NCI-H1417 (cell line): Measurements from ENCODE around the gene TBC1D12.

ENCODE experiments used
- DNase-seq, 3 experiments: peaks; one replicate each; lab custom pipeline; 2025; lab: John Stamatoyannopoulos, UW

Gene TBC1D12

DNA sequence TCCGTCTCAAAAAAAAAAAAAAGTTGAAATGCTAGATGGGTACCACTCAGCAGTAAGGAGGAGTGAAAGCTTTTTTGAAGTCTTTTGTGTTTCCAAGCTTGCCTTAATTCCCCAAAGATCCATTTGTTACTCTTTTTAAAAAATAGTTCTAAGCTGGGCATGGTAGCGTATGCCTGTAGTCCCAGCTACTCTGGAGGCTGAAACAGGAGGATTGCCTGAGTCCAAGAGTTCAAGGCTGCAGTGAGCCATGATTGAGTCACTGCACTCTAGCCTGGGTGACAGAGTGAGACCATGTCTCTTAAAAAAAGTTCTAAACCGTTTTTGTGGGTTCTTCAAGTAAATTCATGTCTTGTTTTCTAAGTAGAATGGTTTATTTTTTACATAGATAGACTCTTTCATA is 5.3 kb downstream of the TBC1D12 start:
- DNase-seq: no peak

DNA sequence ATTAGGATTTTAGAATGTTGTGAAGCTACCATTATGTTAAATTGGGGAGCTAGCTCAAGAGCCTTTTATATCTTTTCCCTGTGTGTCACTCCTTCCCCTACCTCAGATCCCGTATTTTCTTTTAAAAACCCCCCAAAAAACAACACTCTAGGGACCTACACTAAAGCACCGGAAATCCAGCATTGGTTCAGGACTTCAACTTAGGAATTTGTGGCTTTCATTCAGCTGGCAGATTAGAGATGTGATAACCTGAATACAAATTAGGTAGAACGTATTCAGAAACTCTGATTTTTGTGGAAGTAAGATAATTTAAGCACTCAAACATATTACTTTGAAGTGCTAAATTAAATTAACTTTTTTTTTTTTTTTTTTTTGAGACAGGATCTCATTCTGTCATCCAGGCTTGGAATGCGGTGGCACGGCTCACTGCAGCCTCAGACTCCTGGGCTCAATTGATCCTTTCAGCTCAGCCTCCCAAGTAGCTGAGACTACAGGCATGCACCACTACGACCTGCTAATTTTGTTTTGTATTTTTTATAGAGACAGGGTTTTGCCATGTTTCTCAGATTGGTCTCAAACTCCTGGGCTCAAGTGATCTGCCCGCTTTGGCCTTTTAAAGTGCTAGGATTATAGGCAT is 6.8 kb downstream of the TBC1D12 start:
- DNase-seq: no peak

DNA sequence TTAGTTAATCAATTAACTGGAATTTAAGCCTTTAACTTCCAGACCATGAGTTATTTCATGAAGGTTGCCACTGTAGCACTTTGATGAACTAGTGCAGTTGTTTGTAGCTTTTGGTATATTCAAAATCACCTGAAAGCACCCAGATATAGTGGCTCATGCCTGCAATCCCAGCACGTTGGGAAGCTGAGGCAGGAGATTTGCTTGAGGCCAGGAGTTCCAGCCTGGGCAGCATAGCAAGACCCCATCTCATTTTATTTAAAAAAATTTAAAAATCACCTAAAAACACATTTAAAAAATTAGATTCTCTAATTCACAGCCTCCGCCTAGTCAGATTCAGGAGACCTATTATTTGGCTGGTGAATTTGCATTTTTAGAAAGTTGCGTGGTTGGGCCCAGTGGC is 9.0 kb downstream of the TBC1D12 start:
- no peak for DNase-seq

- DNase-seq: no peak
Measured at GRCh38 chr10:94412449-94412848, 10.1 kb downstream of the TBC1D12 start.

DNA sequence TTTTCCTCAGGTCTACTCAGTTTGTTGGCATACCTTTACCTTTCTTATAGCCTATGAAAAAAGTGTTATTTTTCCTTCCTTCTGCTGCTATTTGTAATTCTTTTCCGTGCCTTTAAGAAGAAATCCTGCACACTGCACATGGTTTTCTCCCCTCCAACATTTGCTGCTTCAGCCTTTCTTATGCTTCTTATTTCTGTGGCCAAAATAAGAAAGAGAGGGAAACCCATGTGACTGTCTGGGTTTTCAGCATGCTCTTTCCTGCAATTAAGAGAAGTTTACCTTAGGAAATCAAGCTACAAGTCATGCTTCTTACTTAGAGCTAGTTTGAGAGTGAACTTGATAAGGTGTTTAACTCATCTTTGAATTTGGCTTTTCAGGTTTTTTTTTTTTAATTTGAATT is 11.0 kb downstream of the TBC1D12 start:
- DNase-seq: no peak

- DNase-seq: no peak
Measured at GRCh38 chr10:94416896-94417295, 14.6 kb downstream of the TBC1D12 start.

DNA sequence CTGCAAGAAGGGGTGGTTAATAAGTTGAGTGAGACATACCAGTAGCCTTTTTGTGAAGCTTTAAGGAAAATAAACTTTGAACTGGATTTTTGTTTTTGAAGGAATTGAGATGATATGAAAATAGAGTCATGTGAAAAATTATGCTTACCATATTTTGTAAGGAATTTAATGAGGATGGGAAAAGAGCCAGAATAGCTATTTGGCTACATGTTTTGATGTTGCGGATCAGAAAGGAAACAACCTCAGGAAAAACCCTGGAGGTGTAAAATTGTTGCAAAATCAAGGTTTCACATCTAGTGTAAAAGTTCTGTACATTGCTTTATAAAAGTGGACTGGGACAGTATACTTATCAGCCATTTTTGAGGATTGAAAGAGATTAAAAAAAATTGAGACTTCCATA is 15.0 kb downstream of the TBC1D12 start:
- DNase-seq: no peak

GRCh38 chr10:94420516-94420915 is 18.2 kb downstream of the TBC1D12 start:
- DNase-seq: no peak

DNA sequence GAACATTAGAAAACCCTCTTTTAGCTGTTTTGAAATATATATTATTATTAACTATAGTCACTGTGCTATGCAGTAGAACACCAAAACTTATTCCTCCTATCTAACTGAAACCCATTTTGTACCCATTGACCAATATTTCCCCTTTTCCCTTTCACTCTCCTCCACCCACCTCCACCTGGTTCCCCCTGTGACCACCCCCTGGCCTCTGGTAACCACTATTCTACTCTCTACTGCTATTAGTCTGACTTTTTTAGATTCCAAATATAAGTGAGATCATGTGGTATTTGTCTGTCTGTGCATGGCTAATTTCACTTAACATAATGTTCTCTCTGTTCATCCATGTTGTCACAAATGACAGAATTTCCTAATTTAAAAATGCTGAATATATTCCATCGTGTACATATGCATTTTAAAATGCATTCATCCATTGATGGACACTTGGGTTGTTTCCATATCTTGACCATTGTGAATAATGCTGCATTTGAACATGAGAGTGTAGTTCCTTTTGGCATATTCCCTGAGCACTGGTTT is 18.7 kb downstream of the TBC1D12 start:
- DNase-seq: no peak

DNA sequence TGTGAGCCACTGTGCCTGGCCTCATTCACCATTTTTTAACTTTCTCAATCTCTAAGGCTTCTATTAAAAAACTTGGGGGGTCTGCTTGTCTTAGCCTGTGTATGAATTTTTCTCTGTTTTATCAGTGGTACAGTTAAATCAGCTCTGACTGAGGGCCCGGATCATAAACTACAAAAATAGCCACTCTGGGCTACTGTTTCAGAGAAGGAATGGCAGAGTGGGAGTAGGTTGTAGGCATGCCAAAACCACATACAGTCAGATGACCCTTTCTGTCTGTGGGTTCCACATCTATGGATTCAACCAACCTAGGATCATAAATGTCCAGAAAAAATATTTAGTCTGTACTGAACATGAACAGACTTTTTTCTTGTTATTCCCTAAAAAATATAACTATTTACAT is 21.3 kb downstream of the TBC1D12 start:
- no peak for DNase-seq

GRCh38 chr10:94424714-94425337 is 22.5 kb downstream of the TBC1D12 start:
- no peak for DNase-seq

GRCh38 chr10:94425942-94426341 is 23.6 kb downstream of the TBC1D12 start:
- DNase-seq: no peak

- DNase-seq: no peak
Measured at GRCh38 chr10:94427166-94427565, 24.8 kb downstream of the TBC1D12 start.

GRCh38 chr10:94428766-94429707 is 26.7 kb downstream of the TBC1D12 start:
- DNase-seq: no peak

GRCh38 chr10:94430701-94431100 is 28.4 kb downstream of the TBC1D12 start:
- no peak for DNase-seq

DNA sequence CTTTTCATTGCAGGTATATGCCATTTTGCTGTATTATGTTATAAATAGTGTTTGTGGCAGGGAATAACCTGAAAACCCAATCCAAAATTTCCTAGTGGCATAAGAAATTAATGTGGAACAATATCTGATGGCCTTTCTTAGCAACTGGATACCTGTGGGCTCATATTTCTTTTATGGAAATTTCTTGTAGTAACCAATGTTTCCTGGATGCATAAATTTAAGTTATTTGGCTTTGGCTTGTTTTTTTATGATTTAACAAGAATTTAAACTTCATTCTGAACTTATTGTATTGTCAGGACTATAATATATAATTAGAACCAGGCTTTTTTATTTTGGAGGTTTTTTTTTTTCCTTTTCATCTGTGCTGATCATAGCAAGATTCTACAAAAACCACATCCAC is 30.1 kb downstream of the TBC1D12 start:
- DNase-seq: no peak

DNA sequence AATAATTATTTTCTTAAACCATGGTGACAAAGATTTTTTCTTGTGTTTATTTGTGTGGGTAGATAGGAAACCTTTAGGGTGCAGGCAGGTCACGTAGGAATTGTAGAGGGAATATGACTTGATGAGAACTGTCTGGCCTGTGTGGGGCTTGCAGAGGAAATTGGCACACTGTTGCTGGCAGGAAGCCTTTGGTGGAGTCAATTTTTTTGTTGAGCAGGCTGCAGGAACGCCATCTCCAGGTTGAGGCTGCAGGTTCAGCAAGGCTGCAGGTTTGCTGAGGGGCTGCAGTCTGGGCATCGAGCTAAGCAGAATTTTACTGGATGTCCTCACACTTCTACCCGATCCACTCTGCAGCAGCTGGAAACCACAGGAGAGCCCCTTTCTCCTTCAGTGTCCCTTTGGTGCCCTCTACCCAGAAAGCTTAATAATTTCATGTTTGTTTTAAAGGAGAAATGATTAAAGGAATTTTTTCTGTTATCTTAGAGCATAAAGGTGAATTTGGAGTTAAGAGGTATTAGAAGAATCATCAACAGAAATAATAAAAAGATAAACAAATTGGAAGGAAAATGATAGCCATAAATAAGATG is 37.0 kb downstream of the TBC1D12 start:
- no peak for DNase-seq

- no peak for DNase-seq
Measured at GRCh38 chr10:94440096-94440495, 37.8 kb downstream of the TBC1D12 start.

DNA sequence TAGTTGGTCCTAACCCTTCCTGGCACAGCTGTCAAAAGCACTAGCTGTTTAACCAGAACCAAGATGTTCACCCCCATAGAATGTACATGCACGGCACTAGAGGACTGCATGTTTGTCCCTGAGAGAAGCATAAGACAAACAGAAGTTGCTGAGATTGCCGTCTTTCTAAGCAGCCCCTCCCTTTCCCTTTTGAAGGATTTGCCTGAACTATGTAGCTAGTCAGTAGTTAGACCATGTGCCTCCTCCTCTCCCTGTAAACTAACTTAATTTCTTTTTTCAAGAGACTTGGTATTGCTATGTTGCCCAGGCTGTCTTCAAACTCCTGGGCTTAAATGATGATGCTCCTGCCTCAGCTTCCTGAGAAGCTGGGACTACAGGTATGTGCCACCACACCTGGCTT is 40.7 kb downstream of the TBC1D12 start:
- DNase-seq: no peak

DNA sequence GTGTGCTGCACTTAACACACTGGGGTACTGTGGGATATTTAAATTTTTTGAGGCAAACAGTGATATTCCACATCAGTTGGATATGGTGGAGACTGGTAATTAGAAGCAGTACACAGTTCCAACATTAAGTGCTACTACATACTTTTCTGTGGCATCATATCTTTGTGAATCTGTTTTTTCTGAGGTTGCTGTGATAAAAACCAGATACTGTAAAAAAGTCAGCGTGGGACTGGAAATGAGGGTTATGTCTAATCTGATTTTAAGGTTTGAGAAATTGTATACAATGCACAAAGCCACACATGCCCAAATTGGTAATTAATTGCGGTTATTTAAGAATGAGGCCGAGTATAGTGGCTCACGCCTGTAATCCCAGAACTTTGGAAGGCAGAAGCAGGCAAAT is 41.2 kb downstream of the TBC1D12 start:
- no peak for DNase-seq

DNA sequence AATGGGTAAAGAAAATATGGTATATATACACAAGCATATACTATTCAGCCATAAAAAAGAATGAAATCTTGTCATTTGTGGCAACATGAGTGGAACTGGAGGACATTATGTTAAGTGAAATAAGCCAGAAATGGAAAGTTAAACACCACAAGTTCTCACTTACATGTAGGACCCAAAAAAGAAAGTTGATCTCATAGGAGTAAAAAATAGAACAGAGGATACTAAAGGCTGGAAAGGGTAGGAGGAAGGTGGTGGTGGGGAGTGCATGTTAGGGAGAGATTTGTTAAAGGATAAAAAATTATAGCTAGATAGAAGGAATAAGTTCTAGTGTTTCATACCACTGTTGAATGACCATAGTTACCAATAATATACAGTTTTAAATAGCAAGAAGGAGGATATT is 48.4 kb downstream of the TBC1D12 start:
- DNase-seq: no peak

DNA sequence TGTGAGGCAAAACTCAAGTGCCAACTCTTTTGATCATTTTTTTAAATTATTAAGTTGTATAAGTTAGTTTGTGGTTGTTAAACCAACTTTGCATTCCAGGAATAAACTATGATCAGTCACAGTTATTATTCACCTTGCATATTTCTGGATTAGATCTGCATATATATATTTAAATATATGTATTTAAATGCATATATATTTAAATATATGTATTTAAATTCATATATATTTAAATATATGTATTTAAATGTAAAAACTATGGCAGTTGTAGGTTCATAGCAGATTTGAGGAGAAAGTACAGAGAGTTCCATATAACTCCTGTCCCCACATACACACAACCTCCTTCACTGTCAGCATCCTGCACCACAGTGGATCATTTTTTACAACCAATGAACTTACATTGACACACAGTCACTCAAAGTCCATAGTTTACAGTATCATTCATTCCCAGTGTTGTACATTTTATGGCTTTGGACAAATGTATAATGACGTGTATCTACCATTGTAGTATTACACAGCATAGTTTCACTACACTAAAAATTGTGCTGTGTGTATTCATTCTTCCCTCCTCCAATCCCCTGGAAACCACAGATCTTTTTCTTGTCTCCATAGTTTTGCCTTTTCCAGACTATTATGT is 49.7 kb downstream of the TBC1D12 start:
- DNase-seq: no peak
